GM21576 (cell line): ENCODE data around the gene GLT1D1.
"Not testable (repeated sequence)": the region's sequence is repeated elsewhere in the genome, so short reads cannot be mapped to it uniquely, and the experiment has no call there.

Experiments
- ATAC-seq: cut with Tn5 transposase; IDR thresholded peaks from one replicate; pipeline ENCODE4 v1.9.1; 2021; ENCODE audit warnings: mild to moderate bottlenecking, moderate library complexity; ENCODE audit not compliant: unreplicated experiment

The GLT1D1 gene

GRCh38 chr12:128820253-128820652 lies 33.0 kb upstream of the GLT1D1 start:
- no peak for ATAC-seq

DNA sequence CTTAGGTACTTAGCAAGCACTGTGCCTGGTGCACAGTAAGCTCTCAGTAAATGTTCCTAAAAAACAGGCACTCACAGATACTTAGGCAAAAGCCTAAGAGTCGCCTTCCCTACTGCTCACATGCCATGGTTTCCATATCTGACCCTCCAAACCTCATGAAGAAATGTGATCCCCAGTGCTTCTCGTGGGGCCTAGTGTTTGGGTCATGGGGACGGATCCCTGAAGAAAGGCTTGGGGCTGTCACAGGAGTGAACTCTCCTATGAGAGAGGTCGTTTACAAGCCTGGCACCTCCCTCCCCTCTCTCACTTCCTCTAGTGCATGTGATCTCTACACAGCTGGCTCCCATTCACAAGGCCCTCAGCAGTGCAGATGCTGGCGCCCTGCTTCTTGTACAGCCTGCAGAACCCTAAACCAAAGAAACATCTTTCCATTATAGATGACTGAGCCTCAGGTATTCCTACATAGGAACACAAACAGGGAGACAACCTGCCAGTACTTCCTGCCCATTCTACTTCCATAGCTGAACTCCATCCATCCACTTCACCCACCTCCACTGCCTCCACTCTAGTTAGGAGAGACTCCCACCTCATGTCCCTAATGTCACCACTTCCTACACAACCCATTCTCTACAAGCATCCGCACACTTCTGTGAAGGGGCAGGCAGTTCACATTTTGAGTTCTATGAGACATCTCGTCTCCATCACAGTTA lies 32.4 kb upstream of the GLT1D1 start:
- ATAC-seq, result peak; percentile 57

DNA sequence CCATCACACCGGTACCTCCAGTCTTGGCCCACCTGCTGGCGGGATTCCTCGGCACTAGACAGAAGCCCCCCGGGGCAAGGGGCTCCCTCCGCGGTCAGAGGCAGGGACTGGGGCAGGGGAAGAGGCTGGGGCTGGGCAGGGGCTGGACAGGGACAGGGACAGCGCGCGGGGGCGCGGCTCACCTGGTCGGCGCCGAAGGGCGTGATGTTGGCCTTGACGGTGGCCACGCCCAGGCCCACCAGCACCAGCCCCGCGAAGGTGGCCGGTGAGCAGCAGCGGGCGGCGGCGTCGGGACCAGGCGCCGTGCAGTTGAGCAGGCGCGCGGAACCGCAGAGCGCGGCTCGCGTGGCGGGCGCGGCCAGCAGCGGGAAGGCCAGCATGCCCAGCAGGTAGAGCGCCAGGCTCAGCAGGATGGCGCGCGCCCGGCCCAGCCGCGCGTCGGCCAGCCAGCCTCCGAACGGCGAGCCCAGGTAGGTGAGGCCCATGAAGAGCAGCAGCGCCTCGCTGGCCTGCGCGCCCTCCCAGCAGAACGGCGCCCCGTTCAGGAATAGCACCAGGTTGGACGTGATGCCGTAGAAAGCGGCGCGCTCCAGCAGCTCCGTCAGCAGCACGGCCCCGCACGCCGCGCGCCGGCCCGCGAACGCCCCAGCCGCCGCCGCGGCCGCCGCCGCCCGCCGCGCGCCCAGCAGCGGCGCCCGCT lies 29.9 kb upstream of the GLT1D1 start:
- peak; percentile 12 for ATAC-seq

- peak; percentile 74 for ATAC-seq
Measured at GRCh38 chr12:128823916-128824839, 29.1 kb upstream of the GLT1D1 start, which contains the start of gene SLC15A4. Gene SLC15A4 (minus strand): TSS chr12:128823958. CDS start chr12:128823943, 15 bp downstream.

GRCh38 chr12:128825835-128826234 lies 27.4 kb upstream of the GLT1D1 start:
- no peak for ATAC-seq

DNA sequence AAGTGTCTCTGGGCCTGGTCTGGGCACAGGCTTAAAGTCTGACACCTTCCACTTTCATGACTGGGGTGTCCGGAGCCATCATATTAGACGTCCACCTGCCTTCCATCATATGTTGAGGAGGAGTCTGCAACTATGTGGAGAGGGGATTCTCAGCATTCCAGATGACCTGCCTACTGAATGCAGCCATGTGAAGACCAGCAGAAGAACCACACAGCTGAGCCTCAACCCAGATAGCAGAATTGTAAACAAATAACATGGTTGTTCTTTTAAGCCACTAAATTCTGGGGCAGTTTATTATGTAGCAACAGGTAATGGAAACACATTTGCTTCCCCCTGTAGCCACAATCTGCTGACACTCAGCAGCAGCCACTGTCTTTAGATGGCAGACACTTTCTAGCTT lies 25.6 kb upstream of the GLT1D1 start:
- no peak for ATAC-seq

DNA sequence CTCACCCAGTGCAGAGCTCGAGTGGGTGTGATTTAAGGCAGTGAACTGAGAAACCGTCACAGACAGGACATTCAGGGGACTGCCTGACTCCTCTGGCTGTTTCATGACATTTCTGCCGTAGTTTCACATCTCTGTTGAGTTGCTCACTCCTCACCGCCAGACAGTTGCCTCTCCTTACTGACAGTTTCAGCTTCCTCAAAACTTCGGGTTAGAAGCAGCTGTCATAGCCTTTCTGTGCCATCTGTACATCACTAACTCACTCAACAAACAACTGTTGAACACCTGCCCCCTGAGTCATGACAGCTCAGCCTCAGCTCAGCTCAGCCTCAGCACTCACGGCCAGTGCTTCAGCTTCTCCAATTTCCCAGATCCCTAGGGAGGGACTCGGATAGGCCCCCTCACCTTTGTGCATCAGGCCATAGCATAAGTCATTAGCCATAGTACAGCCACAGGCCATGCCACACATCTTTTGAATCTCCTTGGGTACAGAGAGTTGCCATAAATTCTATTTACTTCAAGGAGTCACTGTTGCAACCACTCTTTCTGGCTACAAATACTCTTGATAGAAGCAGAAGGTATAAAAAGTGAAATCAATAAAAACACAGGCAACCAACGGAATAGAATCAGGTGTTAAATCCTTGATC lies 23.3 kb upstream of the GLT1D1 start:
- peak; percentile 88 for ATAC-seq

DNA sequence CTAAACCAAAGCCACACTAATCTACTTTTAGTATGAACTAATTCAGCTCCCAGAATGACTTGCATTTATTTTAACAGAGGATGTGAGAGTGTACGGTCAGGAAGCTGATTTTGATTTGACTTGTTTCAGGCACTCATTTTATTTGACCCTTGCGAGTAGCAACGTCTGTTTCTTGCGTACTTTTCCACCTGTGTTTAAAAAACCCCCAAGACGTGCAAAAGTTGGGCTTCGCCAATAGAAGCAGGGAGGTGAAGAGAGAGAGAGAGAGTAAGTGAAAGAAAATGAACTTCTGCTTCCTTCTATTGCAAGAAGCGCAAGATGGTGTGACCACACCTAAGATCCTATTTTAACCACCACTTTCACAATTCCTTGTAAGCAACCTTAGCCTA lies 22.8 kb upstream of the GLT1D1 start:
- peak; percentile 45 for ATAC-seq

DNA sequence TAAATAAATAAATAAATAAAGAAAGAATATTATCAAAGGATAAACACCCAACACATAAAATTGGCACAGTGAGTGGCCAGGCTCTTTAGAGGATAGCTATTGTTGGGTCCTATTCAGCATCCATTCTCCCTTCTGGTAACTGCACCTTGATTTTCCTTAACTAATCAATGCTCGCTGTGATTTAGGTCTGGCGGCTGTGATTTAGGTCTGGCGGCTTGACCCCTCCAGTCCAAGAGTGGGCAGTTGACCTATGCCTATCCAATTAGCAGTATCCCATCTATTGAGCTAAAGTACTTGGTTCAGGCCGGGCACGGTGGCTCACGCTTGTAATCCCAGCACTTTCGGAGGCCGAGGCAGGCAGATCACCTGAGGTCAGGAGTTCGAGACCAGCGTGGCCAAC lies 19.9 kb upstream of the GLT1D1 start:
- ATAC-seq, result no peak

DNA sequence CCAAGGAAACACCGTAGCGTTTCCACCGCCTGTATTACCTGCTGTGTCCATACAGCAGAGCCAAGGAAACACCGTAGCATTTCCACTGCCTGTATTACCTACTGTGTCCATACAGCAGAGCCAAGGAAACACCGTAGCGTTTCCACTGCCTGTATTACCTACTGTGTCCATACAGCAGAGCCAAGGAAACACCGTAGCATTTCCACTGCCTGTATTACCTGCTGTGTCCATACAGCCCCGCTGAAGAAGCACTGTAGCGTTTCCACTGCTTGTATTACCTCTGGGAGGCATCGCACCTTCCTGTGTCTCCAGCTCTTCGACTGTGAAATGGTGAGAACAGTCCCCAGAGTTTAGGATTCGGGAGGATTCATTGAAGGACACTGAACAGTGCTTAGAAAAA lies 13.4 kb upstream of the GLT1D1 start:
- not testable (repeated sequence) for ATAC-seq

- peak; percentile 85 for ATAC-seq
Measured at GRCh38 chr12:128840862-128841468, 12.3 kb upstream of the GLT1D1 start.

GRCh38 chr12:128842579-128842978 lies 10.7 kb upstream of the GLT1D1 start:
- no peak for ATAC-seq

DNA sequence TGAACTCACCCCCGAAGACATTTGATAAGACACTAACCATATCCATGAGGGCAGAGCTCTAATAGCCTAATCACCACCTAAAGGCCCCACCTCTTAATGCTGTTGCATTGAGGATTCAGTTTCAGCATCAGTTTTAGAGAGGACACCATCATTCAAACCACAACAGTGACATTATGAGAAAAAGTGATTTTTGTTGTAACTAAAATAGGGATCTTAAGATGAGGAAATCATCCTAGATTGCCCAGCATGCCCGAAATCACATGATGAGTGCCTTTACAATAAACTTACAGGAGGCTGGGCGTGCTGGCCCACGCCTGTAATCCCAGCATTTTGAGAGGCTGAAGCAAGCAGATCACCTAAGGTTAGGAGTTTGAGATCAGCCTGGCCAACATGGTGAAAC lies 9.7 kb upstream of the GLT1D1 start:
- no peak for ATAC-seq

GRCh38 chr12:128844031-128844635 lies 9.1 kb upstream of the GLT1D1 start:
- peak; percentile 47 for ATAC-seq

- not testable (repeated sequence) for ATAC-seq
Measured at GRCh38 chr12:128846671-128847070, 6.6 kb upstream of the GLT1D1 start.

DNA sequence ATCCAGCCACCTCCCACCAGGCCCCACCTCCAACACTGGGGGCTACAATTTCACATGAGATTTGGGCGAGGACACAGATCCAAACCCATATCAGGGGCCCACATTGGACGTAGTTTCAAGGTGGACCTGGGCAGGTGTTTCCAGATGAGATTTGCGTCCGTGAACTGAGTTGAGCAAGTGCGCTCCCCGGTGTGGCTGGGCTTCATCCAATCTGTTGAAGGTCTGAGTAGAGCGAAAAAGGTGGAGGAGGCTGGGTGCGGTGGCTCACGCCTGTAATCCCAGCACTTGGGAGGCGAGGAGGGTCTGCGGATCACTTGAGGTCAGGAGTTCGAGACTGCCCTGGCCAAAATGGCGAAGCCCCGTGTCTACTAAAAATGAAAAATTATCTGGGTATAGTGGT lies 4.9 kb upstream of the GLT1D1 start:
- no peak for ATAC-seq

- ATAC-seq, result not testable (repeated sequence)
Measured at GRCh38 chr12:128849806-128850205, 3.5 kb upstream of the GLT1D1 start.

DNA sequence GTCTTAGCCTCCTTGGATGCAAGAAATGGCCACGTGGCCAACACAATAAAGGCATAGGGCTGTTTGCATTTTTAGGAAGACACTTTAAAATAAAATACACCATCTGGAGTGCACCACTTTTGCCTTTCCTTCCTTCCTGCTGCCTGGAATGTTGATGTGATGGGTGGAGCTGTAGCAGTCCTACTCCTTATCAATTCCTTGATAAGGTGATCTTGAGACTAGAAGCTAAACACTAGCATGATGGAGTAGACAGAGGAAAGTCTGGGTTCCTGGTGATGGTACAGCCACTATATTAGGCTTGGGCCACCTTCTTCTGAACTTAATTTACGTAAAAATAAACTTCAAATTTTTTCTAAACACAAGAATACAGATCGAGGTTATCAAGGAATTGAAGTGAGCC lies 2.9 kb upstream of the GLT1D1 start:
- ATAC-seq, result no peak

DNA sequence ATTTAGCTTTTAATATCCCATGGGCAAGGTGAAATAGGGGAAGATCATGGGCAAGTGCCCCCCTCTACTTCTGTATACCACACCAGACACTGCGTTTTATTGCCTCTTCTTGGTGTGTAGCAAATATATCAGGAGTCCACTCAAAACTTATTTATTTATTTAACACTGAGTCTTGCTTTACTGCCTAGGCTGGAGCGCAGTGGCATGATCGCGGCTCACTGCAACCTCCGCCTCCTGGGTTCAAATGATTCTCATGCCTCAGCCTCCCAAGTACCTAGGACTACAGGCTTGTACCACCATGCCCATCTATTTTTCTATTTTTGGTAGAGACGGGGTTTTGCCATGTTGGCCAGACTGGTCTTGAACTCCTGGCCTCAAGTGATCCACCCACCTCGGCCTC lies 1.8 kb upstream of the GLT1D1 start:
- ATAC-seq, result not testable (repeated sequence)
